Fibroblast of skin of abdomen (primary cell): ENCODE results near the gene MRPL27.

Experiments used
- DNase-seq: peaks from one replicate; pipeline ENCODE4 v3.0.0-alpha.2; 2013

The MRPL27 gene

DNA sequence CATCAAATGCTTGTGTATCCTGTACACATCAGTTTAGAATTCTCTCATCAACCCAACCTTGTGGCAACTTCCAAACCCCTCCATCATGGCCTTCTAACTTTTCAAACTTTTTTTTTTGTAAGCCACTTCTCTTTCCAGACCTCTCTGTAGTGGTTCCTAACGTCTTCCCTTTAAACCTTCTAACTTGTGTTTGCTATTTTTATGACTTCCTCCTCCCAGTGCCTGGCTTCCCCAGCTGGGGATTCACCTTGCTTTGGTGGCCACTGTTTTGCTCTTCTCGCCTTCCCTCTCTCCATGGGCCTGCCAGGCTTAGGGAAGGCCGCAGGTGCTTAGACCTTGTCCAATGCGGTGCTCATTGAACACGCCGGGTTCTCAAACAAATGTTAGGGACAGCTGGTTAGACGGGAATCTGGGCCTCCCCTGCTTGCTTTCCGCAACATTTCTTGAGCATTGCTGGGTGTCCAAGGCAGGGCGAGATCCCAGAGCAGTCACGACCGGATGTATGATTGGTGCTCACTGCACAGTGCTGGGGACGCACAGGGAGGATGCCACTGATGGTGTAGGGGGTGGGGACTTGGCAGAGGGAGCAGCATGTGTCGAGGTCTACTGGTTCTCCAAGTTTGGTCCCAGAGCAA is 28.1 kb downstream of the MRPL27 start:
- no peak for DNase-seq

DNA sequence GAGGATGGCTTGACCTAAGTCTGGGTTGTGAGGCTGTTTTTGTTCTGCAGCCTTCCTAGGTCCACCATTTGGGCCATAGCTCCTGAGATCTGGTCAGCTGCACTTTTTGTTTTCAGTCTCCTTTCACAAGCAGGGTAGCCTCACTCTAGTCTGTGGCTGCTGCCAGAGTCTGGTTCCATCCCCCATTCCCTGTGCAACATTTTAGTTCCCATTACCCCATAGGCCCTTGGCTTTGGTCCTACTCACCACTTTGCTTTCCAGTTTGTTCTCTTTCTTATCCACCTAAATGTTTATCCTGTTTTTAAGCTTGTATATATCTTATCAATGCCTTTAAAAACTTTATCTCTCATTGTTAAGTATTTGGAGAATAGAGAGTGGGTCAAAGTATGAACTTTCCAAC is 33.6 kb downstream of the MRPL27 start:
- DNase-seq = no peak

DNA sequence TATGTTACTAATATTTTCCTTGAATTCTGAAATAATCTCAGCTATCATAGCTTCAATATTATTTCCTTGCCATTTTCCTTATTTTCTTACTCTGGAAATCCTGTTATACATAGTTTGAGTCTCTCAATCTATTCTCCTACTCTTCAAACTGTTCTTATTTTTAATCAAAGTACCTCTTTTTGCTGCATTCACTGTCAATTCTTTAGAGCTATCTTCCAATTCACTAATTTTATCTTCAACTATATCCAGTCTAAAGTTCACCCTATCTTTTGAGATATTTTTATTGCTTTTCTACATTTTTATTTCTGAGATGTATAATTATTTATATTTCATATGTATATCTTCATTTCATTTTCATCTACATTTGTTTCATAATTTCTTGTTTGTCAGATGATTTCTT is 34.3 kb downstream of the MRPL27 start:
- DNase-seq = no peak

DNA sequence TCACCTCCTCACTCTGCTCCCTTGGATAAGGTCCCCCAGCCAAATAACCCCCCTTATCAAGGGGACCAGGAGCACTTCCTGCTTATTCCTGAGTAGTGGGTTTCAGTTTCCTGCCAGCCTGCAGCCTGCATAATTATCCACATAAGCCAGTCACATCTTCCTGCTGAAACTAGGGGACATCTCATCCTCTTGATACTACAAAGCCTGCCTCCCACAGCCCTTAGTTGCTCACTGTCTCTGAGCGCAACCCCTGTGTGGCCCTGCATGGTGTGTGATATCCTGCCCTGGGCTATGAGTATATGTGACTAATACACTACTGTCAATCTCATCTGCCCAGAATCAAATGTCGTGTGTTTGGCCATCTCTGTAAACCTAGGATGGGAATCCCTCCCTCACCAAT is 35.0 kb downstream of the MRPL27 start:
- no peak for DNase-seq

DNA sequence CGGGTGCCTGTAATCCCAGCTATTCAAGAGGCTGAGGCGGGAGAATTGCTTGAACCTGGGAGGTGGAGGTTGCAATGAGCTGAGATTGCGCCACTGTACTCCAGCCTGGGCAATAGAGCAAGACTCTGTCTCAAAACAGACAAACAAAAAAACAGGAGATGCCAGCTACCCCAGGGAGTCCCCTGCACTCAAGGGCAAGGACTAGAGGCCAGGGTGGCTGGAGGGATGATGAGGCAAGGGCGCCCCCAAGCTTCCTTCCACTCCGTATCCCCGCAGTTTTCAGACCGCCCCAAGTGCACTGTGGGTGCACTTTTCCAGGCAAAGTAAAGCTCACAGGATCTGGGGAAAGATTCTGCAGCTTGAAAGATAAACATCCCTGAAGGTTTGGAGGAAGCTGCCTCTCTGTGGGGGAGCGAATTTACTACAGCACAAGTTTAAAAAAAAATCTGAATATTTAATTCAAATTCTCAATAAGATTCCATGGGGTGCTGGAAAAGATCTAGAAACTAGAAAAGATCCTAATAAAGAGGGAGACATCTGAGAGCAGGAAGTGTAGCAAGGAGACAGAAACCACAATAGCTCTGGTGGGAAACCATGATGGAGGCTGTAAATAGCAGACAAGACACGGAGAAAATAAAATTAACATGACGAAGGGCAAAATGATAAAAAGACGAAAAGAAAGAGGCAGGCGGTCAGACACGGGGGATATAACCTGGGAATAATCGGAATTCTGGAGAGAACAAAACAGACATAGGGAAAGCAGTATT is 39.5 kb downstream of the MRPL27 start:
- DNase-seq = peak; percentile 18

DNA sequence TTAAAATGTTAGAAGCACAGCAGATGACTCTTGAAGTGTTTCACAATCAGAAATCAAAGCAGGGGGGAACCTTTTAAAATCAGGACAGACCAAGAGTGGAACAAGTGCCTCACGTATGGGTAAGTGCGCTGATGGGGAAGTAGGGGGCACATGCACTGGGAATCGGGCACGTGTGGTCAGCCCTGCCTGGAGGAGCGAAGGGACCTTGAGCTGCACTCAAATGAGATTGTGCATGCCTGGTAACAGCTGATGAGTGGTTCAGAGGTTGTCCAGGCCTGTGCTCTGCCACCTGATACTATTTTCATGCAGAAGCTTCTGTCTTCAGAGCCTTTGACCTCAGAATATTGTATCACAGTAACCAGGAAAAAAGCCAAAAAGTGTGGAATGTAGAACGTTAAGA is 40.8 kb downstream of the MRPL27 start:
- DNase-seq = no peak

DNA sequence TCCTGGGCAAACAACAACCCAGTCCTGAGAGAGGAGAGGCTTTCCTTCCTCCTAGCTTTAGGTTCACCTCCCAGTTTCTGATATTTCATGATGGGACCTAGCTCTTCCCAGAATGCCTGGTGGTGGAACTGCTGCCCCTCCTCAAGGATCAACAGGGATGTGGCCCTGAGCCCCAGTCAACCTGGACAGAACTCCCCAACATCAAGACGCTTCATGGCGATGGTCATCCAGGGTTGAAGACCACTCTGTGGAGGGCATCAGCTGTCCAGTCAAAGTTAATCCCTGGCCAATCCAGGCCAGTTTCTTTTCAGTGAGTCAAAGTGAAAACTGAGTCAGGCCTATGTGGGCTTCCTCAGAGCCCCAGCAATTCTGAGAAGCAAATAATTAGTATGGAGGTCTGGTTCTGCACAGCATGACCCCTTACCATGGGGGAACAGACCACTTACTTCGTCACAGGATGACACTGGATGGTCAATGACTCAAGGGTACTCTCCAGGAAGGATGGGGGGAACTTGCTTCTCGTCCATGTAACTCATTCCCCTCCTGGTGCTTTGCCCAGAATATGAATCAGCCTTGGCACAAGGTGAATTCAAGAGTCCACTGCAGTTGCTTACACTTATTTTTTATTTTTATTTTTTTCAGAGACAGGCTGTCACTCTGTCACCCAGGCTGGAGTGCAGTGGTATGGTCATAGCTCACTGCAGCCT is 41.7 kb downstream of the MRPL27 start:
- DNase-seq = peak; percentile 78

DNA sequence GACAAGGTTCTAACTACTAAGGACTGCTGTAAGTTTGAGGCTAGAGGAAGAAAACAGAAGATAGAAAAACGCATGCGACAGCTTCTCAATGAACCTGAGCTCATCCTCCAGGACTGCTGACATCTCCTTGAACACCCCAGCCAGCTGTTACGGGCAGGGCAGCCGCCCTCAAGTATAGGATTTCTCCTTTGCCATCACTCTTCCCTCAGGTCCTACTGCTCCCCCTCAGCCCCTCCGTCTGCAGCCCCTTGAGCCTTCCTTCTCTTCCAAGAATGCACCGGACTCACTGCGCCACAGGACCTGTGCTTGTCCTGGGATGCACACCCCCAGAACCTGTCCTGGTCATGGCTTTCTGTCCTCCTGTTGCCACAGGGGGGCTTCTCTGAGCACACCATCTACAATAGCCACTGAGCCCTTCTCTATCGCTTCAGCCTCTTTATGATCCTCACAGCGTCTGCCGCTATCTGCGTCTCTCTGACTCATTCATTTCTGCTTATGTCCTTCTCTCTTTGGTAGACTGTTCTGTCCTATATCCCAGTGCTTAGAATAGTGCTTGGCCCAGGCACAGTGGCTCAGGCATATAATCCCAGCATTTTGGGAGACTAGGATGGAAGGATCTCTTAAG is 42.7 kb downstream of the MRPL27 start:
- no peak for DNase-seq

DNA sequence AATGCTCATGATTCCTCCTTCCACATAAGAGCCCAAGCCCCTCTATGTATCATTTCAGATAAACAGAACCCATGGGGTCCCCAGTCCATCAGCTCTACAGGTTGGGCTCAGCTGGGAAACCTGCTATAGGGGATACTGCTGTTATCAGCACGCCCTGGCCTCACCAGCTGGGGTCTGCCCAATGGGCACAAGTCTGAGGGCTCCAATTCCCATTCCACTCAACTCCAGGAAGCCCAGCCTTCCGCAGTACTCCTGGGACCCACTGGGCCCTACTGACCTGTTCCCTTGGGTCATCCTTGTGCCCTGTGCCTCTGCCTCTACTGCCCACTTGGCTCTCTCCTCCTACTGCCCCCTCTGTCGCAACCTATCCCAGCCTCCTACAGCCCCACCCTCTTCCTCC is 43.3 kb downstream of the MRPL27 start:
- no peak for DNase-seq

DNA sequence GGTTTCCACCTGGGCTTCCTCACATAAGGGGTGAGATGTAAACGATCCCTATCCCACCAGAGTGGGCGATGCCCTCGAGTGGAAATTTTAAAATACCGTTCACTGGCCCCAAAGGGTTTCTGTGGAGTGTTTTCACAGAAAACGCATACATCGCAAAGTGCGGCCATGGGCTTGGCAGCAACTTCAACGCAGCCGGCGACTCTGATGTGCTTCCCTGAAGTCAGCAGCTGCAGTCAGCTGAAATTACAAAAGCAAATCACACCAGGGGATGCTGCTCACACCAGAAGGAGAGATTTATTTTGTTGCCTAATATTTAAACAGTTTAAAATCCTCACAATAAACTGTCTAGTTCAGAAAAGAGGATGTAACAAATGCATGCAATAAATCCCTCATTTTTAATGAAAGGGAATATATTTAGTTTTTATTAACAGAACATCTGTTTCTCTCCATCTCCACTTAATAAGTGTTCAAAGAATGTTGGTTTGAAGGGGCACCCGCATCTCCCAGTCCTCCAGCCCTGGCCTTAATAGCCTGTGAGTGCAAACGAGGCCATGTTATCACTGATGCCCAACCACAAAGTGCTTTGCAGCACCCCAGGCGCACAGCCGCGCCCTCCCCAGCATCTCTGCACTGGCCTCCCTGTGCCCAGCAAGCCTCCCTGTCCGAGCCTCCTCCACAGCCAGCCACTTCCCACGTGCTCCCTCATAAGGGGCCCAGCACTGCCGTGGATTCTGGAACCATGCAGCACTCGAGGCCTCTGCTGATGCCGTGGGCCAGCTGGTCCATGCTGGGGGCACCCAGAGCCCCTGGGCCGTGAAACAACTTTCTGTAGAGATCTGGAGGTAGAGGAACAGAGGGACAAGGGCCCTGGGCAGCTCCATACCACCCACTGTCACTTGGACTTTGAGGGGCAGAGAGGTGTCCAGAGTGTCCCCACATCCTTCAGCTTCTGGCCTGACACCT is 44.3 kb downstream of the MRPL27 start:
- DNase-seq = no peak

DNA sequence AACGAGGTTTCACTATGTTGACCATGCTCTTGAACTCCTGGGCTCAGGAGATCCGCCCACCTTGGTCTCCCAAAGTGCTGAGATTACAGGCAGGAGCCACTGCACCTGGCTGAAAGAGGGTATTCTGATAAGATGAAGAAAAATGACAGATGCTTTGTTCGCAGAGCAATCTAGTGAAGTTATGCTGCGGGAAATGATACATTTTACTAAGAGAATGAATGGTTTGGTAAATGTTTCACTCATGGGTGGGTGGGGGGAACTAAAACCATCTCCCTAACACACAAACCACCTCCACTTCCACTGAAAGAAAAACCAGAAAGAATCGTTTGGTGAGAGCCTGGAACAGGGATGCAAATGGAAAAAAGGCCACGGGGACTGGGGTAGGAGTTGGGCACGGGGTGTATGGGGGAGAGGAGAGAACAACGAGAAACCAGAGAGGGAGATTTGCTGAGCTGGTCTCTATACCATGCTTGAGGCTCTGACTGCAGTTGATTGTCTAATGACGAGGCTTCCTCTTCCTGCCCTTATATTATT is 46.1 kb downstream of the MRPL27 start:
- no peak for DNase-seq

DNA sequence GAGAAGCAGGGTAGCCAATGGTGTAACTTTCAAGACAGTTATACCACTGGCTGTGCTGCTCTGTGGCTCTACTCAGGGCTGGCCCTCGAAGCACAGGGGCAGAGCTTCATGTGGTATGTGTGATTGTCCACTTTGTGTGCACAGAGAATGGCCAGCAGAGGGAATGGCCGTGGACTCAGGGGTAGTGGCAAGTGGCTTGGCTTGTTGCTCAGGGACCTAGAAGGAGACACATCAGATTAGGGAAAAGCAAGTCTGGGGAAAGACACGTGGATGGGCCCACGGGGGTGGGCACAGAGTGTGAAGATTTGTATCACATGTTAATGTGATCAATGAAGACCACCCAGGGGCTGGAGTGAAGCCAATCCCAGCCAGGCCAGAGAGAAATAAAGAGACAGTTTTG is 47.1 kb downstream of the MRPL27 start:
- DNase-seq = no peak

DNA sequence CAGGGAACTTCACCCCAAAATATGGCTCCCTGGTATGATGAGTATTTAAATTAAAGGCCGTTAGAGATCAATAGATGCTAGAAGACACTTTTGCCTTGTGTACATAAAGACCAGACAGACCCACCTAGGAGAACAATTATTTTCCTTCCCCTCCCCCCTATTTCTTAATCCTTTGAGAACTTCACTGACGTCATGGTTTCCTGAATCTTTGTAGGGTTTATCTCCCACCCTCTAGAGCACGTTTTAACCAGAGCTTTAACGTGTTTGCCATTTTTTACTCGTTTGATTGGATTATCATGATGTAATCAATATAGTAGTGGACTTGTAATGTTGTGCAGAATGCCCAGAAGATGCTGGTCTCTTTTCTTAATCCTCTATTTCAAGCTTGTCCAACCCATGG is 49.9 kb downstream of the MRPL27 start:
- DNase-seq = no peak

DNA sequence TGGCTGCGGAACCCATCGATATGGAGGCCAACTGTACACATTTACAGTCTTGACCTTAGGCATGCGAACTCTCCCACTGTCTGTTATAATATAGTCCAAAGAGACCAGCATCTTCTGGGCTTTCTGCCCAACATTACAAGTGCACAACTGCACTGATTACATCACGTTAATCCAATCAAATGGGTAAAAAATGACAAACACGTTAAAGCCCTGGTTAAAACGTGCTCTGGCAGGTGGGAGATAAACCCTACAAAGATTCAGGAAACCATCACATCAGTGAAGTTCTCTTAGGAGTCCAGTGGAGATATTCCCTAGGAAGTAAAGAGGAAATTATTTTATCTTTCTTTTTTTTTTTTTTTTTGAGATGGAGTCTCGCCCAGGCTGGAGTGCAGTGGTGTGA is 50.7 kb downstream of the MRPL27 start:
- DNase-seq = no peak

DNA sequence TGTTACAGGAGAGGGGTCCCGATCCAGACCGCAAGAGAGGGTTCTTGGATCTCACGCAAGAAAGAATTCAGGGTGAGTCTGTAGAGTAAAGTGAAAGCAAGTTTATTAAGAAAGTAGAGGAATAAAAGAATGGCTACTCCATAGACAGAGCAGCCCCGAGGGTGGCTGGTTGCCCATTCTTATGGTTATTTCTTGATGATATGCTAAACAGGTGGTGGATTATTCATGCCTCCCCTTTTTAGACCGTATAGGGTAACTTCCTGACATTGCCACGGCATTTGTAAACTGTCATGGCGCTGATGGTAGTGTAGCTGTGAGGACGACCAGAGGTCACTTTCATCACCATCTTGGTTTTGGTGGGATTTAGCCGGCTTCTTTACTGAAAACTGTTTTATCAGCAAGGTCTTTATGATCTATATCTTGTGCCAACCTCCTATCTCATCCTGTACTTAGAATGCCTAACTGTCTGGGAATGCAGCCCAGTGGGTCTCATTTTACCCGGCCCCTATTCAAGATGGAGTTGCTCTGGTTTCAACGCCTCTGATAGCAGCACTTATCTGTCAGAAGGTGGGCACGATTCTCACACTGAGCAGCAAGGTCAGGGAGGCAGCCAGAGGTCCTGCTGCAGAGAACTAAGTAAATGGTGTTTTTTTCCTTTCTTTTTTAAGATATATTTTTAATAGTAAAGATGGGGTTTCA is 53.5 kb downstream of the MRPL27 start:
- no peak for DNase-seq

DNA sequence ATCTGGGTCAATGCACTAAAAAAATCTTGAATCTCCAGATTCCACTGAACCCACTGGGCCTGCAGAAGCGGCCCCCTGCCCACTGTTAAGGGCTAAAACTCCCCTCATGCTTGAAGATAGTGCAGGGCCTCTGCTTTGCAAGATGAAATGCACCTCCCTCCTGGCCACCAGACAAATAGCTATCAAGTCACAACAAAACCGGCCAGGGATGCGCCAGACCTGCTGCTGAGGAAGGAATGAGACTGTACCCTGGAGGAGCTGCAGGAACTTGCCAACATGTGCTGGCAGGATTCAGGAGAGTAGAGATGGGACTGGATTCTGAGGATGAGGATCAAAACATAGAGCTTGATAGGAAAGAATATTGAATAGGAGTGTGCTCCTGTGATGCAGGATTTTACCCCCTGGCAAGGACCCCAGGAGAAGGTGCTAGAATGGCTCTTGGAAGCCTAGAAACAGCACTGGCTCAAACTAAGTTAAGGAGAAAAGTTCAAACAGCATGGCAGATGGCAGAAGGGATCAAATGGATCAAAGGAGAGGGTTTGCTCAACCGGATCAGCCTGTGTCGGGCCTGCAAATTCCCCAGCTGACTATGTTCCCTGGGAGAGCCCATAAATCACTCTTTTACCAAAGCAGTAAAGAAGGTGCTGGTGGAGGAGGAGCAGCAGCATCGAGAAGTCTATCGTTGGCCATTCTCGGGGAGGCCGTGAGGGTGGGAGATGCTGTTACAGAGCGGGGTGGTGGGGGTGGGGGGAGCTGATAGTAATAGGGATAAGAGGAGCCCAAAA is 54.3 kb downstream of the MRPL27 start:
- peak; percentile 52 for DNase-seq
